Dermis blood vessel endothelial cell (primary cell): ENCODE results near the gene KLRC4. TPM values are rescaled to one million over a fixed set of nuclear protein-coding genes. Genes with fewer than 3 reads are reported as not detected.
"Not testable (repeated sequence)": the region's sequence is repeated elsewhere in the genome, so short reads cannot be mapped to it uniquely, and the experiment has no call there.

ENCODE experiments used
- DNase-seq: peaks from one replicate; pipeline ENCODE4 v3.0.0; 2010
- total RNA-seq: library from RNA; depleted of rRNA; stranded (reverse); fragments of >200 nt; gene quantifications from 2 replicates; pipeline ENCODE4 v1.2.3, GENCODE V29; 2014

Gene KLRC4
- not detected in 2 replicates for total RNA-seq

DNA sequence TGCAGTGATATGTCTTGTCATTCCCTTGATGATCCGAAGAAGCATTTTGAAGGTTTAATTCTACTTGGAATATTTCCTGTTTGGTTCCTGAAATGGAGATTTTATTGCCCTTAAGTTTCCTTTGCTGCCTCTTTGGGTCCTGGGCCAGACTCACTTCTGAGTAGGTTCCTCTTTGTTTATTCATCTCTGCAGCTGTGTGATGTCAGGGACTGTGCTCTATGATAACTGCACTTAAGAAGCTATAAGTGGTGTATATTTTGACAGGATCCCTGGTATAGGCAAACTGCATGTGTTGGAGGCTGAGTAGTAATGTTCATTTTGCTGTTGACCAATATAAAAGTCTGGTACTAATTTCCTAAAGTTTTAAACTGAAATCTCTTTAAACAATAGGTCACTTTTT lies at the start of gene KLRC4:
Gene KLRC4 (minus strand): TSS at position 366 of the 400 bp plus-strand sequence. CDS start 182 bp downstream, at position 184.
- DNase-seq, result peak; percentile 21

- no peak for DNase-seq
Observed at GRCh38 chr12:10457760-10458159, 48.2 kb upstream of the KLRC4 start.

DNA sequence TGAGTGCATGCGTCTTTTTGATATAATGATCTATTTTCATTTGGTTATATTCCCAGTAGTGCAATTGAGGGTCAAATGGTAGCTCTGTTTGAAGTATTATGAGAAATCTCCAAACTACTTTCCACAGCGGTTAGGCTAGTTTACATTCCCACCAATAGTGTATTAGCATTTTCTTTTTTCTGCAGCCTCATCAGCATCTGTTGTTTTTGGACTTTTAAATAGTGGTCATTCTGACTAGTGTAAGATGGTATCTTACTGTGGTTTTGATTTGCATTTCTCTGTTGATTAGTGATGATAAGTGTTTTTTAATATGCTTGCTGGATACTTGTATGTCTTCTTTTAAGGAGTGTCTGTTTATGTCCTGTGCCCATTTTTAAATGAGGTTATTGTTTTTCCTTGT lies 47.3 kb upstream of the KLRC4 start:
- no peak for DNase-seq

GRCh38 chr12:10455766-10456165 lies 46.2 kb upstream of the KLRC4 start:
- no peak for DNase-seq

- DNase-seq, result no peak
Observed at GRCh38 chr12:10454531-10454930, 45.0 kb upstream of the KLRC4 start.

DNA sequence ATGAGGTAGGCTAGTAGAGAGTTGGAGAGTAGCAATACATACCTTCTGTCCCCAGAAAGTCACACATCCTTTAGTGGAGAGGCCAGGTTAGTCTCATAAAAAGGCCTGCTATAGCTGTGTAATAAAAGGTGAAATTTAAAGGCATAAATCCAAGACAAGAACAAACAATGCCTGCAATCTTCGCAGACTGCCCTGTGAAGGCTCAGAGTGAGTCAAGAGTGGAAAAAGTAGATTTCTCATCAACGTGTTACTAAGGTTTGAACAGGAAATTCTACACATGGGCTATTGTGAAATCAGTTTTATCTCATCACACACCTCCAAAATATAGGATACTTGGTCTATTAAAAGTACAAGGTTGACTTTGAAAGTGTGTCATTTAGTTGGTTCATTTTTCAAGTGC lies 43.6 kb upstream of the KLRC4 start, which contains the start of gene KLRC1:
Gene KLRC1 (minus strand): TSS at position 222 of the 400 bp plus-strand sequence. CDS start 2,221 bp downstream, outside the sequence.
- no peak for DNase-seq

GRCh38 chr12:10448236-10448635 lies 38.7 kb upstream of the KLRC4 start:
- no peak for DNase-seq

- DNase-seq, result not testable (repeated sequence)
Observed at GRCh38 chr12:10446052-10446451, 36.5 kb upstream of the KLRC4 start.

- not testable (repeated sequence) for DNase-seq
Observed at GRCh38 chr12:10441144-10441543, 31.6 kb upstream of the KLRC4 start.

DNA sequence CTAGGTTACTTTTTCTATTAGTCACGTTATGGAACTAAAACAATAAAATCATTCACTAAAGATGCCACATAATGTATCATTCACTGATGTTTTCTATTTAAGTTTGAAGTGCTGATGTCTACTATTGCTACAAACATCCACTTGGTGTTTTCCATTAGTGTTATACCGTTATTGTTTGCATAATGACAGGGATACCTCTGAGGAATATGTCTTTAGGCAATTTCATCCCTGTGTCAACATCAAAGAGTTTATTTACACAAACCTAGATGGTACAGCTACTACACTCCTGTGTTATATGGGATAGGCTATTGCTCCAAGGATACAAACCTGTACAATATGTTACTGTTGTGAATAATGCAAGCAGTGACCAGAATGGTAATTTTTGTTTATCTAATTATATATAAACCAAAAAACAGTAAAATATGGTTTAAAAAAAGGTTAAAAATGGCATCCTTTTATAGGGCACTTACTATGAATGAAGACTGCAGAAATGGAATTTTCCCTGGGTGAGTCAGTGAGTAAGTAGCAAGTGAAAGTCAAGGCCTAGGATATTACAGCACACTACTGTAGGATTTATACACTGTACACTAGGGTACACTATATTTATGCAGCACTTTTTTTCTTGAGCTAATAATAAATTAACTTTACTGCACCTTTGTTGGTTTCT lies 30.2 kb upstream of the KLRC4 start:
- DNase-seq, result not testable (repeated sequence)

DNA sequence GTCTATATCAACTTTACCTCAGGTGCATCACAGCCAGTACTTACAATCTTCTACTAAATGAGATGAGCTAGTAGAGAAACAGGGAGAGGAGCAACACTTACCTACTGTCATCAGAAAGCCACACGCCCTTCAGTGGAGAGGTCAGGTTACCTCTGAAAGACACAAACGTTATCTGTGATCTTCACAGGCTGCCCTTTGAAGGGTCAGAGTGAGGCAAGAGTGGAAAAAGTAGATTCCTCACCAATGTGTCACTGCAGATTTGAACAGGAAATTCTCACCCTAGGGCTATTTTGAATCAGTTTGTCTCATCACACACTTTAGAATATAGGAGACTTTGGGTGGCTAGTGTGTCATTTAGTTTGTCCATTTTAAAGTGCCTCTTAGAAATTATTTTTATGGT lies 28.0 kb upstream of the KLRC4 start:
- DNase-seq, result not testable (repeated sequence)

GRCh38 chr12:10435816-10436215 lies 26.3 kb upstream of the KLRC4 start, which contains the start of gene KLRC2:
Gene KLRC2, minus strand, starts transcription at chr12:10436010. Its CDS starts 24 bp downstream, at chr12:10435986.
- peak; percentile 52 for DNase-seq

DNA sequence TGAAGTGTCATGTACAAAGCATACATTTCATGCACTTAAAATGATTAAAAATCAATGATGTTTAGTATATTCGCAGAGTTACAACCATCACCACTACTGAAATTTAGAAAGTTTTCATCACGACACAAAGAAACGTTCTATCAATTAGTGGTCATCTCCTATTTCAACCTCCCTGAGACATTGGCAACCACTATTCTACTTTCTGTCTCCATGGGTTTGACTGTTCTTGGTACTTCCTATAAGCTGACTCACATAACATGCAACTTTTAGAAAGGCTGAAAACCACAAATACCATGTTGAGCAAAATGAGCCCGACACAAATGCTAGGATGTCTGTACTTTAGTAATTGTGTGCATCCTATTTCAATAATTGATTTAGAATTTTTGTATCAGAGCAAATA lies 21.1 kb upstream of the KLRC4 start:
- DNase-seq, result not testable (repeated sequence)

DNA sequence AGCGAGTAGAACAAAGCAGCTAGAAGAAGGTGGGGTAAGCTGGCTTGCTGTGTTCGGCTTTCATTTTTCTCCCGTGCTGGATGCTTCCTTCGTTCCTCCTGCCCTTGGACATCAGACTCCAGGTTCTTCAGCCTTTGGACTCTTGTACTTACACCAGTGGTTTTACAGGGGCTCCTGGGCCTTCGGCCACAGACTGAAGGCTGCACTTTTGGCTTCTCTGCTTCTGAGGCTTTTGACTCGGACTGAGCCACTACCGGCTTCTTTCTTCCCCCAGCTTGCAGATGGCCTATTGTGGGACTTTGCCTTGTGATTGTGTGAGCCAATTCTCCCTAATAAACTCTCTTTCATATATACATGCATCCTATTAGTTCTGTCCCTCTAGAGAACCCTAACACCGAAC lies 16.4 kb upstream of the KLRC4 start:
- not testable (repeated sequence) for DNase-seq

- DNase-seq, result not testable (repeated sequence)
Observed at GRCh38 chr12:10424260-10424899, 14.8 kb upstream of the KLRC4 start.

DNA sequence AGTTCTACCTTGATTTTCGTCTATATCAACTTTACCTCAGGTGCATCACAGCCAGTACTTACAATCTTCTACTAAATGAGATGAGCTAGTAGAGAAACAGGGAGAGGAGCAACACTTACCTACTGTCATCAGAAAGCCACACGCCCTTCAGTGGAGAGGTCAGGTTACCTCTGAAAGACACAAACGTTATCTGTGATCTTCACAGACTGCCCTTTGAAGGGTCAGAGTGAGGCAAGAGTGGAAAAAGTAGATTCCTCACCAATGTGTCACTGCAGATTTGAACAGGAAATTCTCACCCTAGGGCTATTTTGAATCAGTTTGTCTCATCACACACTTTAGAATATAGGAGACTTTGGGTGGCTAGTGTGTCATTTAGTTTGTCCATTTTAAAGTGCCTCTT lies 12.6 kb upstream of the KLRC4 start:
- not testable (repeated sequence) for DNase-seq

DNA sequence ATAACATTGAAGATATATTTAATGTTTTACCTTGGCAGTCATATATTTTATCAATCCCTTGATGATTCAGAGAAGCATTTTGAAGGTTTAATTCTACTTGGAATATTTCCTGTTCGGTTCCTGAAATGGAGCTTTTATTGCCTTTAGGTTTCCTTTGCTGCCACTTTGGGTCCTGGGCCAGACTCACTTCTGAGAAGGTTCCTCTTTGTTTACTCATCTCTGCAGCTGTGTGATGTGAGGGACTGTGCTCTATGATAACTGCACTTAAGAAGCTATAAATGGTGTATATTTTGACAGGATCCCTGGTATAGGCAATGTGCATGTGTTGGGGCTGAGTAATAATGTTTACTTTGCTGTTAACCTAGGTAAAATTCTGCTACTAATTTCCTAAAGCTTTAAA lies 10.8 kb upstream of the KLRC4 start, which contains the start of gene KLRC3:
Gene KLRC3 (minus strand): TSS at position 262 of the 400 bp plus-strand sequence. CDS start 45 bp downstream, at position 217.
- peak; percentile 11 for DNase-seq

GRCh38 chr12:10408842-10409241 lies 715 bp downstream of the KLRC4 start:
- DNase-seq, result no peak

GRCh38 chr12:10406725-10407124 lies 2.8 kb downstream of the KLRC4 start:
- no peak for DNase-seq

GRCh38 chr12:10405294-10405693 lies 4.3 kb downstream of the KLRC4 start:
- no peak for DNase-seq

DNA sequence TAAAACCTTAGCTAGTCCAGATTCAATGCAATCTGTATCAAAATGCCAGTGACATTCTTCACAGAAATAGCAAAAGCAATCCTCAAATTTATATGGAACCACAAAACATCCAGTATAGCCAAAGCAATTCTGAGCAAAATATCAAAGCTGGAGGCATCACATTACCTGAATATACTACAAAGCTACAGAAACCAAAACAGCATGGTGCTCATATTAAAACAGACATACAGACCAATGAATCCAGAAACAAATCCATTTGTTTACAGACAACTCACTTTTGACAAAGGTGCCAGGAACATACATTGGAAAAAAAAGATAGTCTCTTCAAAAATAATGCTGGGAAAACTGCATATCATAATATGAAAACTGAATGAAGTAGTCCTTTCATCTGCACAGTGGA lies 4.8 kb downstream of the KLRC4 start:
- no peak for DNase-seq

DNA sequence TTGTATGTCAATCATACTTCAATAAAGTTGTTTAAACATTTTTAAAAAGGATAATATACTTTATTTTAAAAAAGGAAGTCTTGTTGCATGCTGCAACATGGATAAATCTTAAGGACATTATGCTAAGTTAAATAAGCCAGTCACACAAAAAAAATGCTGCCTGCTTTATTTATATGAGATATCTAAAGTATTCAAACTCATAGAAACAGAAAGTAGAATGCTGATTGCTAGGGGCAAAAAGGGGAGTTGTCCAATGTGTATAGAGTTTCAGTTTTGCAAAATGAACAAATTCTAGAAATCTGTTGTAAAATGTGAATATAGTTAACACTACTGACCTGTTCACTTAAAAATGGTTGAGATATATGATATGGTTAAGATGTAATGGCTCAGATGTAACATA lies 8.7 kb downstream of the KLRC4 start:
- no peak for DNase-seq

DNA sequence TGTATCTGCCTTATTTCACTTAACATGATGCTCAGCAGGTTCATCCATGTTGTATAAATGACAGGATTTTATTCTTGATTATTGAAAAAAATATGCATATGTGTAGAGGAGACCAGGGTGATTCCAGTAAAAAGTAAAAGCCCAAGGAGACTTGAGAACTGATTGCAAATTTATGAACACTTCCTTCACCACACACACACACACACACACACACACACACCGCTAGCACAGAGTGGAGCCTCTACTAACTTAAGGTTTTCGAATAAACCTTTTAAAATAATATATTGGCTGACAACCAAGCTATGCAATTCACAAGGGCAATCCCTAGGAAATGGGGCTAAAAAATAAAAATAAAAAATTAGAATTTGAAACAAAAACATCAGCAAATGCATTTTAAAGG lies 11.4 kb downstream of the KLRC4 start:
- no peak for DNase-seq

- no peak for DNase-seq
Observed at GRCh38 chr12:10397296-10397695, 12.3 kb downstream of the KLRC4 start.
